Measurements from ENCODE around the gene COX6A1. TPM values are rescaled to one million over a fixed set of nuclear protein-coding genes. Genes with fewer than 3 reads are reported as not detected.

The COX6A1 gene
- total RNA-seq, 6 experiments from 2014 or later: 356 to 391 (median 373) TPM

DNA sequence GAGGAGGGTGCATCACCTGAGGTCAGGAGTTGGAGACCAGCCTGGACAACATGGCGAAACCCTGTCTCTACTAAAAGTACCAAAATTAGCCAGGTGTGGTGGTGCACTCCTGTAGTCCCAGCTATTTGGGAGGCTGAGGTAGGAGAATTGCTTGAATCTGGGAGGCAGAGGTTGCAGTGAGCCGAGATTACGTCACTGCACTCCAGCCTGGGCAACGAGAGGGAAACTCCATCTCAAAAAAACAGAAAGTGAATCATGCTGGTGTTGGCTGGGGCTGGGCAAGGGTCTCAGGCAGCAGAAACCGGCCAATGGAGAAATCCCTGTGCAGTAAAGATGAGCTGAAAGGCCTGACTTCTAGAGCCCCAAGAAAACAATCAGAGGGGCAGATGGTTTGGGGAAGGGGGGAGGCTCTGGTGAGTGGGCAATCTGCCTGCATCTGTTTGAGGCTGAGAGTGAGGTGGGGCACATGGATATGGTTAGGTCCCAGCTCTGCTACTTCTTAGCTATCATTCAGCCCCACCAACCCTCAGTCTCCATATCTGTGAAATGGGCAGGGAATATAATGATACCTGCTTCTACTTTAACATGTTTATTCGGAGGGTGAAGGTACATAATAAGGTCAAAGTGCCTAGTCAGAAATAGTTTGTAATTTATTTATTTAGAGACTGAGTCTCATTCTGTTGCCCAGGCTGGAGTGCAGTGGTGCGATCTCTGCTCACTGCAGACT lies 21.3 kb upstream of the COX6A1 start:
- H3K9me3 Mint-ChIP-seq: no peaks in the 10 kb centered on the region
- TF ChIP-seq, protein P1, sequence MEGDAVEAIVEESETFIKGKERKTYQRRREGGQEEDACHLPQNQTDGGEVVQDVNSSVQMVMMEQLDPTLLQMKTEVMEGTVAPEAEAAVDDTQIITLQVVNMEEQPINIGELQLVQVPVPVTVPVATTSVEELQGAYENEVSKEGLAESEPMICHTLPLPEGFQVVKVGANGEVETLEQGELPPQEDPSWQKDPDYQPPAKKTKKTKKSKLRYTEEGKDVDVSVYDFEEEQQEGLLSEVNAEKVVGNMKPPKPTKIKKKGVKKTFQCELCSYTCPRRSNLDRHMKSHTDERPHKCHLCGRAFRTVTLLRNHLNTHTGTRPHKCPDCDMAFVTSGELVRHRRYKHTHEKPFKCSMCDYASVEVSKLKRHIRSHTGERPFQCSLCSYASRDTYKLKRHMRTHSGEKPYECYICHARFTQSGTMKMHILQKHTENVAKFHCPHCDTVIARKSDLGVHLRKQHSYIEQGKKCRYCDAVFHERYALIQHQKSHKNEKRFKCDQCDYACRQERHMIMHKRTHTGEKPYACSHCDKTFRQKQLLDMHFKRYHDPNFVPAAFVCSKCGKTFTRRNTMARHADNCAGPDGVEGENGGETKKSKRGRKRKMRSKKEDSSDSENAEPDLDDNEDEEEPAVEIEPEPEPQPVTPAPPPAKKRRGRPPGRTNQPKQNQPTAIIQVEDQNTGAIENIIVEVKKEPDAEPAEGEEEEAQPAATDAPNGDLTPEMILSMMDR (IDR thresholded peaks at IDR 0.05): no peak
- H3K4me1 Mint-ChIP-seq (ENCODE audit: low read depth): no peaks in the 10 kb centered on the region
- H3K4me3 Mint-ChIP-seq: no peak overlapping the region
- H3K36me3 Mint-ChIP-seq (ENCODE audit: low read depth): no peaks in the 10 kb centered on the region
- H3K27me3 Mint-ChIP-seq (ENCODE audit: insufficient read depth): peaks cover 18% of the 10 kb centered on the region
- H3K27ac Mint-ChIP-seq: no peak overlapping the region
- no peak for DNase-seq

DNA sequence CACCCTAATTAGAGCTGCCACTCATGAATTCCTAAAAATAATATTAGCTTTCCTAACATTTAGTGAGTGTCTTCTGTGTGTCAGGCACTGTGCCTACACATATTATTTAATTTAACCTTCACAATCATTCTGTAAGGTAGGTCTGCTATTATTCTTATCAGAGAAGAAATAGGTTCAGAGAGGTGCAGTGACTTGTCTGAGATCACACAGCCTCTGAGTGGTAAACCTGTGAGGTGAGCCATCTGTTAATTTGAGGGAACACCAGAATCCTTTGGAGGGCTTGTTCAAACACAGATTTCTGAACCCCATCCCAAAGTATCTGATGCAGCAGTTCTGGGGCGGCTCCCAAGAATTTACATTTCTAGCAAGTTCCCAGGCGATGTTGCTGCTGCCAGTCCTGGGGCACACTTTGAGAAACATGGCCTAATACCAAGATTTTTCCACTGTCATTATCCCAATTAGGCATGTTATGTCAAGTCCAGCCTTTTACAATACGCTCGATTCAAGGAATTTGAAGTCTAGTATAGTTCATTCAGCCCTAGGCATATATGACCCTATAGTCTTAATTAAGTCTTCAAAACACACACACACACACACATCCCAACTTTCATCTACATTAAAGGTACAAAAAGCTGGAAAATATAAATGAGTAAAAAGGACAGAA lies 19.9 kb upstream of the COX6A1 start:
- Mint-ChIP-seq H3K27me3 (ENCODE audit: insufficient read depth) (peaks cover 18% of the 10 kb centered on the region), H3K4me1 (ENCODE audit: low read depth) (no peaks in the 10 kb centered on the region), H3K27ac (no peak overlapping the region), H3K9me3 (no peaks in the 10 kb centered on the region), H3K4me3 (no peak overlapping the region), H3K36me3 (ENCODE audit: low read depth) (no peaks in the 10 kb centered on the region)
- no peak for DNase-seq
- TF ChIP-seq, protein P1 (IDR thresholded peaks at IDR 0.05): no peak

DNA sequence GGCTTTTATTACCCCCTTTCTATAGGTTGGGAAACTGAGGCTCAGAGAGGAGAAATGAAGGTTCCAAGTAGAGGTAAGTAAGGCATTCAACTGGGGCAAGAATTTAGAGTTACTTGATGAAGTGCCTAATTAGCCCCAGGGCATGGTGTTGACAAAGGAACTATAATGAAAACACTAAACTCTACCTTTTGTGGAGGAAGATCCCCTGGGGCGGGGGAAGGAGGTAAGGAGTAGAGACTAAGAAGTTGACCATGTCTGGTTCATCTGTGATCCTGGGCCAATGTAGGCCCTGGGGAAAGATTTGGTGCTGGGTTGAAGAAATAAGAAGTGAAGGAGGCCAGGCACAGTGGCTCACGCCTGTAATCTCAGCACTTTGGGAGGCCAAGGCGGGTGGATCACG lies 16.2 kb upstream of the COX6A1 start:
- TF ChIP-seq, protein P1 (IDR thresholded peaks at IDR 0.05): no peak
- Mint-ChIP-seq H3K27ac (no peak overlapping the region), H3K4me3 (no peak overlapping the region), H3K27me3 (ENCODE audit: insufficient read depth) (peaks cover 17% of the 10 kb centered on the region), H3K4me1 (ENCODE audit: low read depth) (no peaks in the 10 kb centered on the region), H3K36me3 (ENCODE audit: low read depth) (no peaks in the 10 kb centered on the region), H3K9me3 (no peaks in the 10 kb centered on the region)
- no peak for DNase-seq

DNA sequence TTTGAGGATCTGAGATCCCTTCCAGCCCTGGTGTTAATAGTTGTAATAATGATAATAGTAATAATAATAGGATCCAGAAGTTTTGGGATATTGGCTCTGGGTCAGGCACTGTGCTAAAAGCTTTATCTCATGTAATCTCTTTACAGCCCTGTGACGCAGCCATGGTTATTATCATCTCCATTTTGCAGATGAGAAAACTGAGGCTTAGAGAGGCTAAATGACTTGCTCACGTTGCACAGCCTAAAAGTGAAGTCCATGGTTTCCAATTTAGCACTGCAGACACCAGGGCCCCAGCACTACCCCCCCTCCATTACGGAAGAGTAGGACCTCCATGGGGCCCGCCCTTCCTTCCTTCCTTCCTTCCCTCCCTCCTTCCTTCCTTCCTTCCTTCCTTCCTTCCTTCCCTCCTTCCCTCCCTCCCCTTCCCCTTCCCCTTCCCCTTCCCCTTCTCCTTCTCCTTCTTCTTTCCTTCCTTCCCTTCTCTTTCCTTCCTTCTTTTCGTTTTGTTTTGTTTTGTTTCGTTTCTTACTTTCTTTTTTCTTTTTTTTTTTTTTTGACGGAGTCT lies 14.9 kb upstream of the COX6A1 start:
- DNase-seq: no peak
- TF ChIP-seq, protein P1 (IDR thresholded peaks at IDR 0.05): no peak
- H3K4me3 Mint-ChIP-seq: no peak overlapping the region
- no peaks in the 10 kb centered on the region for H3K9me3 Mint-ChIP-seq
- no peaks in the 10 kb centered on the region for H3K36me3 Mint-ChIP-seq (ENCODE audit: low read depth)
- H3K27me3 Mint-ChIP-seq (ENCODE audit: insufficient read depth): peaks cover 18% of the 10 kb centered on the region
- no peak overlapping the region for H3K27ac Mint-ChIP-seq
- H3K4me1 Mint-ChIP-seq (ENCODE audit: low read depth): no peaks in the 10 kb centered on the region

DNA sequence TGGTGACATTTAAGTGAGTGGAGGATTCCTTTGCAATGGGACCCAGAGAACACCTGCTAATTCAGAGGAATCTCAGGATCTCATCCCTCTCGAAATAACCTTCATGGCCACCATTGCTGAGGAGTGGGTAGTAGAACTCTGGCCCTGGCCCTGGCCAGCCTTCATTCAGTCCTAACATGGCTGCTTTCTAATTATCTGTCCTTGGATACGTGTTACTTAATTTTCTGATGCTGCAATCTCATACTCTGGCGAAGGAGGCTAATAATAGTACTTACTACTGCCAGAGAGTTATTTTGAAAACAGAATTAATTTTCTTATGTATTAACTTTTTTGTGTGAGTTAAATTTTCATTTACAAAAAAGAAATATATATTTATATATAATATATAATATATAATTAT lies 12.1 kb upstream of the COX6A1 start:
- DNase-seq: no peak
- TF ChIP-seq, protein P1 (IDR thresholded peaks at IDR 0.05): no peak
- H3K36me3 Mint-ChIP-seq (ENCODE audit: low read depth): no peaks in the 10 kb centered on the region
- no peak overlapping the region for H3K27ac Mint-ChIP-seq
- no peaks in the 10 kb centered on the region for H3K4me1 Mint-ChIP-seq (ENCODE audit: low read depth)
- no peak overlapping the region for H3K4me3 Mint-ChIP-seq
- H3K9me3 Mint-ChIP-seq: no peaks in the 10 kb centered on the region
- H3K27me3 Mint-ChIP-seq (ENCODE audit: insufficient read depth): peaks cover 17% of the 10 kb centered on the region

All from HFFc6 (cell line).